ENCODE data around the gene PCNT.

Gene PCNT

DNA sequence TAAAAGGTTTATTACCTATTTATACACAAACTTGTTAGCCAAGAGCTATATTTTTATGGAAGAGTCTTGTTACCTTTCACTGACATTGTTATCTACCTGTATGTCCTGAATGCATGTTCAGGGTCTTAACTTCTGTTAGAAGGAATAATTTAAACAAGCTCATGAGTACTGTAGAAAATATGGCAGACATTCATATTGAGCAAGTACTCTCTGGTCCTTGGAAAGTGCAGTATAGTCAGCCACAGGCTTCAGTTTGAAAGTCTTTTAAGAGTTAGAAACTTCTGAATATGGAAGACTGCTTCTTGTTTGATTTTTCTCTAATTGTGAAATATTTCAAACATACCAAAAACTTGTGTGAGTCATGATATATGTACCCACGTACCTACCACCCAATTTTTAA is 151.3 kb downstream of the PCNT start:
- ChIA-PET CTCF (interaction anchor here (0.6 kb wide), 1 partner anchor 1525 kb away, joined by 3 read pairs; no protein-coding TSS in a partner anchor), POLR2A (ENCODE audit: low non-redundant PET) (no interaction called here)
- TF ChIP-seq, protein P1, sequence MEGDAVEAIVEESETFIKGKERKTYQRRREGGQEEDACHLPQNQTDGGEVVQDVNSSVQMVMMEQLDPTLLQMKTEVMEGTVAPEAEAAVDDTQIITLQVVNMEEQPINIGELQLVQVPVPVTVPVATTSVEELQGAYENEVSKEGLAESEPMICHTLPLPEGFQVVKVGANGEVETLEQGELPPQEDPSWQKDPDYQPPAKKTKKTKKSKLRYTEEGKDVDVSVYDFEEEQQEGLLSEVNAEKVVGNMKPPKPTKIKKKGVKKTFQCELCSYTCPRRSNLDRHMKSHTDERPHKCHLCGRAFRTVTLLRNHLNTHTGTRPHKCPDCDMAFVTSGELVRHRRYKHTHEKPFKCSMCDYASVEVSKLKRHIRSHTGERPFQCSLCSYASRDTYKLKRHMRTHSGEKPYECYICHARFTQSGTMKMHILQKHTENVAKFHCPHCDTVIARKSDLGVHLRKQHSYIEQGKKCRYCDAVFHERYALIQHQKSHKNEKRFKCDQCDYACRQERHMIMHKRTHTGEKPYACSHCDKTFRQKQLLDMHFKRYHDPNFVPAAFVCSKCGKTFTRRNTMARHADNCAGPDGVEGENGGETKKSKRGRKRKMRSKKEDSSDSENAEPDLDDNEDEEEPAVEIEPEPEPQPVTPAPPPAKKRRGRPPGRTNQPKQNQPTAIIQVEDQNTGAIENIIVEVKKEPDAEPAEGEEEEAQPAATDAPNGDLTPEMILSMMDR (conservative IDR thresholded peaks at IDR 0.05; ENCODE audit: low read depth), result no peak
- no peak for DNase-seq (ENCODE audit: low spot score)
- H3K27ac ChIP-seq, result no peak overlapping the region

DNA sequence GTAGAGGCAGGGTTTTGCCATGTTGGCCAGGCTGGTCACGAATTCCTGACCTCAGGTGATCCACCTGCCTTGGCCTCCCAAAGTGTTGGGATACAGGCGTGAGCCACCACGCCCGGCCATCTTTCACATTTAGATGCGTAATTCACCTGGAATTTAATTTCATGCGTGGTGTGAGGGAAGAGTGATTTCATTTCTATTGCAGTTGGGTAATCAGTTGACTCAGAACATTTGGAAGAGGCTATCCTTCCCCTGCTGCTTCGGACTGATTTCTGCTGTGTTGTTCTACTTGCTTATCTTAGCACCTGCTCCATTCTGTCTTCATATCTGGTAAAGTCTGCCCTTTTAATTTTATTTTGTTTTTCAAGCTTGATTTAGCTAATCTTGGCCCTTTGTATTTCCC is 153.8 kb downstream of the PCNT start:
- TF ChIP-seq, protein P1 (conservative IDR thresholded peaks at IDR 0.05; ENCODE audit: low read depth), result no peak
- peak overlapping the region; percentile 71 for H3K27ac ChIP-seq
- POLR2A ChIA-PET (ENCODE audit: low non-redundant PET), result no interaction called here
- CTCF ChIA-PET, result interaction anchor here (0.6 to 1.0 kb wide), 2 partner anchors 12 to 23 kb away, joined by 3 to 5 read pairs; no protein-coding TSS in a partner anchor
- peak; percentile 72 for DNase-seq (ENCODE audit: low spot score)

DNA sequence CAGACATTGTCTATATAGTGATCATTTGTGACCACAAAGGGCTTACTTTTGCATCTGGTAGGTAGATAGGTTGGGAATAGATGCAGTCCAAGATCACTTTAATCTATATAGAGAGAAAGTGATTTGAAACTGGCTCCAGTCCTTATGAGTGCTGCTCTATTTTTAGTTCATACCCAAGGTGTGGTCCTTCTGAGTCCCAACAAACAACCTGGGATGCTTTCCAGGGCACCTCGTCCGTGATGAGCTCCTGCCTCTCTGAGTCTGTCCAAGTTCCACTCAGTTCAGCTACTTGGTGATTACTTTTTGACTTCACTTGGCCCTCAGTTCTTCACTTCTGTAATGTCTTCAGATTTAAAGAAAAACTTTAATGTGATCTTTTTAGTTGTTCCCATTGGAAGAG is 155.0 kb downstream of the PCNT start:
- no peak overlapping the region for H3K27ac ChIP-seq
- POLR2A ChIA-PET (ENCODE audit: low non-redundant PET), result no interaction called here
- CTCF ChIA-PET, result no interaction called here
- DNase-seq (ENCODE audit: low spot score), result no peak
- TF ChIP-seq, protein P1 (conservative IDR thresholded peaks at IDR 0.05; ENCODE audit: low read depth), result no peak

DNA sequence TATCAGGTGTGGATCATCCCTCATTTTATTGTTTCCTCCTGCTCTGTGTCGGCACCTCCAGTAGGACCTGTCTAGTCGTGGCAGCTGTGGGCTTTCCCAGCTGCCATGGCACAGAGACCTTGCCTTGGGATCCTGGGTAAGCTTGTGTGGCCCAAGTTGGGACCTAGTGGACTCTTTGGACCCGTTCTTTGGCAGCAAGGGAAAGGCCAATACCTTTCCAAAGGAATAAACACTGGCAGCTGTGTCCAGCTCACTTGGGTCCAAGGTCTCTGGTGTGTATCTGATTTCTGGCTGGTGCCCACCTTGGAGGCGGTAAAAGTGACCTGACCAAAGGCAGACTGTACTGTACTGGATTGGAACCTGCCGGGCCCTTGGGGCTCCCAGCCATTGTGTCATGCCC is 156.5 kb downstream of the PCNT start:
- DNase-seq (ENCODE audit: low spot score), result no peak
- POLR2A ChIA-PET (ENCODE audit: low non-redundant PET), result no interaction called here
- TF ChIP-seq, protein P1 (conservative IDR thresholded peaks at IDR 0.05; ENCODE audit: low read depth), result no peak
- no peak overlapping the region for H3K27ac ChIP-seq
- CTCF ChIA-PET, result no interaction called here

DNA sequence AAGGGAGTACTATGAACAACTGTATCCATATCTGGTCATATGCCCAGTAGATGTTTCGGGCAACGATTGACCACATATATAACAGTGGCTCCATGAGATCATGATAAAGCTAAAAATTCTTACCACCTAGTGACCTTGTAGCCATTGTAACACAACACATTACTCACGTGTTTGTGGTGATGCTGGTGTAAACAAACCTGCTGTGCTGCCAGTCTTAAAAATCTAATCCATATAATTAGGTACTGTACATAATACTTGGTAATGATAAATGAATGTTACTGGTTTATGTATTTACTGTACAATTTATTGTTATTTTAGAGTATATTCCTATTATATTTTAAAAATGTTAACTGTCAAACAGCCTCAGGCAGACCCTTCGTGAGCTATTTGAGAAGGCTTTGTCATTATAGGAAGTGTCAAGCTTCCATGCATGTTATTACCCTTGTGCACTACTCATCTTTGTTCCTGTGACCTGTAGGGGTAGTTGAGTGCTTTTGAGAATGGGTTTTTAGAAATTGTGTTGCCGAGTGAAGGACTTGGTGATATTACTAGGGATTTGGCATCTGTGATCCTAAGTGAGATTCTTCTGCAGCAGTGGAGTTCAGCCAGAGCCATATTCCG is 158.4 kb downstream of the PCNT start:
- ChIA-PET POLR2A (ENCODE audit: low non-redundant PET) (no interaction called here), CTCF (interaction anchor here (0.7 kb wide), 1 partner anchor 90 kb away, joined by 4 read pairs; no protein-coding TSS in a partner anchor)
- TF ChIP-seq, protein P1 (conservative IDR thresholded peaks at IDR 0.05; ENCODE audit: low read depth), result no peak
- no peak overlapping the region for H3K27ac ChIP-seq
- DNase-seq (ENCODE audit: low spot score), result no peak

DNA sequence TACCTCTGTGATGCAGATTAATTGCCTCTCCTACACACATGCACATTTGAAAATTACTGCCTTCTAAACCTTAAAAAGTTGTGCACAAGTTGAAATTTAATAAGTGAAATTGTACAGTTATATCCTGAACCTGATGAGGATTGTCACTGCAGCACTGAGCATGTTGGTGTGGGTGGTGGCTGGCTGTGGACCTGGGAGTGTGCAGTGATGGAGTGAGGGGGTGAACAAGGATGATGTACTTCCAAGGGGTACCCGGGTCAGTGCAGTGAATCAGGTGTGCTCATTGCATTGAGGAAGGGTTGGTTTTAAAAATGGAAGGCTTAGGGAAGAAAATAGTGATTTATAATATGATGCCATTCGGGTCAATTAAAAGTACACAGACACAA is 158.9 kb downstream of the PCNT start:
- ChIA-PET CTCF (interaction anchor here (0.7 kb wide), 1 partner anchor 91 kb away, joined by 4 read pairs; no protein-coding TSS in a partner anchor), POLR2A (ENCODE audit: low non-redundant PET) (no interaction called here)
- TF ChIP-seq, protein P1 (conservative IDR thresholded peaks at IDR 0.05; ENCODE audit: low read depth), result no peak
- DNase-seq (ENCODE audit: low spot score), result no peak
- H3K27ac ChIP-seq, result no peak overlapping the region
